Mesenteric fat pad (tissue), 1 donor: ENCODE results near the gene MMEL1. TPM values are rescaled to one million over a fixed set of nuclear protein-coding genes. Genes with fewer than 3 reads are reported as not detected.
"Not testable (repeated sequence)": the region's sequence is repeated elsewhere in the genome, so short reads cannot be mapped to it uniquely, and the experiment has no call there.

Experiments used
- DNase-seq: peaks from one replicate; pipeline ENCODE4 v3.0.0-alpha.2; 2020; ENCODE audit warnings: low spot score
- long read RNA-seq: library from polyadenylated mRNA; unstranded; transcript quantifications from one replicate; pipeline ENCODE4 v2.0.0, GENCODE V29; 2020
- total RNA-seq: library from RNA; stranded (reverse); fragmentation: NEBNext Ultra II Directional; extraction: Animal tissue kit (Norgen Biotek cat#: 25700); gene quantifications from one replicate; pipeline ENCODE4 v1.2.1, GENCODE V29; 2021
- donor health status: DM: yes; HTN: yes; CAD: no.

MMEL1 gene
- 3.2 TPM for total RNA-seq
- long read RNA-seq, partial matches to known transcripts = 0 of 1 reads
- long read RNA-seq, other reads (novel, unspliced or antisense) = 1 of 1 reads

DNA sequence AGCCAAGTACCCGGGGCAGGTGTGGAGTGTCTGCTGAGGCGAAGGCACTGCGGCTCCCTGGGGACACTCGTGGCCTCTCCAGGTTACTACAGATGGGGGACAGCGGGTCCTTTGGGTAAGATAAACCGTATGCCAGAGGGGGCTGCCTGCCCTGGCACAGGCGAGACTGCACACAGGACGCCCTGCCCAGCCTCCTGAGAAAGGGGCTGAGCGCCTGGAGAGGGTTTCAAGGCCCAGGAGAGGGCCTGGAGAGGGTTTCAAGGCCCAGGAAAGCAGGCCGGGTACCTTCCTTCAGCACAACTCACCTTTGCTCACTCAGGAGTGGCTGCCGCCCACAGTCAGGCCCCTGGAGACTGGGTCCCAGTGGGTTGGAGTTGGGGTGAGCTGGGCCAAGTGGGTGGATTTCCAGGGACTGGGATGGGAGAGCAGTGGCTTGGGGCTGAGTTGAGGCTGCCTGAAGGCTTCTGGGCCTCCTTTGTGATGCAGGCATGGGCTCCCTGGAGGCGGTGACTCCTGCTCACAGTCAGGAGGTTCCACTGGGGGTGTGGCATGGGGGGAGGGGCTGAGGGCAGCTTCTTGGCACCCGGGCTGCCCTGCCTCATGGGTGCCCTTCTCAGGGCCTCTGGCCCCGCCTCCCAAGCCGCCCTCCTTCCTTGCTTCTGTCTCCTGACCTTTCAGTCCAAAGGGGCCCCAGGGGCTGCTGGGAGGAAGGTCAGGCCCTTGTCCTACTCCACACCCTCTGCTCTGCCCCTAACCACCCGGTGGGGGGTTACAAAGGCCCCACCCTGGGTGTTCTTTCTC is at the start of gene MMEL1:
MMEL1 (minus strand) TSS at position 456 of the 801 bp plus-strand sequence. CDS start 3,532 bp downstream, outside the sequence.
- DNase-seq = no peak

DNA sequence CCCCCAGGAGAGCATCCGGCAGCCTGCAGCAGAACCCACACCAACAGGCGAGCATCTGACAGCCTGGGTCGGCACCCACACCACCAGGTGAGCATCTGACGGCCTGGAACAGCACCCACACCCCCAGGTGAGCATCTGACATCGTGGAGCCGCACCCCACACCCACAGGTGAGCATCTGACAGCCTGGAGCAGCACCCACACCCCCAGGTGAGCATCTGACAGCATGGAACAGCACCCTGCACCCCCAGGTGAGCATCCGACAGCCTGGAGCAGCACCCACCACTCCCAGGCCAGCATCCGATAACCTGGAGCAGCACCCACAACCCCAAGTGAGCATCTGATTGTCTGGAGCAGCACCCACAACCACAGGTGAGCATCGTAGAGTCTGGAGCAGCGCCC is 43.9 kb upstream of the MMEL1 start:
- DNase-seq = not testable (repeated sequence)

DNA sequence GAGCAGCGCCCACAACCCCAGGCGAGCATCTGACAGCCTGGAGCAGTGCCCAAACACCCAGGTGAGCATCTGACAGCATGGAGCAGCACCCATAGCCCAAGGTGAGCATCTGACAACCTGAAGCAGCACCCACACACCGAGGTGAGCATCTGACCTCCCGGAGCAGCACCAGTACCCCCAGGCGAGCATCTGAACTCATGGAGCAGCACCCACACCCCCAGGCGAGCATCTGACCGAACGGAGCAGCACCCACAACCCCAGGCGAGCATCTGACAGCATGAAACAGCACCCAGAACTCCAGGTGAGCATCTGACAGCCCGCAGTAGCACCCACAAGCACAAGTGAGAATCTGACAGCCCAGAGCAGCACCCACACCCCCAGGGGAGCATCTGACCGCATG is 38.8 kb upstream of the MMEL1 start:
- peak; percentile 91 for DNase-seq

GRCh38 chr1:2659806-2660205 is 27.0 kb upstream of the MMEL1 start:
- peak; percentile 97 for DNase-seq

DNA sequence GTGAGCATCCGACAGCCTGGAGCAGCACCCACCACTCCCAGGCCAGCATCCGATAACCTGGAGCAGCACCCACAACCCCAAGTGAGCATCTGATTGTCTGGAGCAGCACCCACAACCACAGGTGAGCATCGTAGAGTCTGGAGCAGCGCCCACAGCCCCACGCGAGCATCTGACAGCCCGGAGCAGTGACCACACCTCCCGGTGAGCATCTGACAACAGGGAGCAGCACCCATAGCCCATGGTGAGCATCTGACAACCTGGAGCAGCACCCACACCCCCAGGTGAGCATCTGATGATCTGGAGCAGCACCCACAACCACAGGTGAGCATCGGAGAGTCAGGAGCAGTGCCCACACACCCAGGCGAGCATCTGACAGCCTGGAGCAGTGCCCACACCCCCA is 25.1 kb upstream of the MMEL1 start:
- not testable (repeated sequence) for DNase-seq

GRCh38 chr1:2657124-2657523 is 24.3 kb upstream of the MMEL1 start:
- DNase-seq = peak; percentile 94

DNA sequence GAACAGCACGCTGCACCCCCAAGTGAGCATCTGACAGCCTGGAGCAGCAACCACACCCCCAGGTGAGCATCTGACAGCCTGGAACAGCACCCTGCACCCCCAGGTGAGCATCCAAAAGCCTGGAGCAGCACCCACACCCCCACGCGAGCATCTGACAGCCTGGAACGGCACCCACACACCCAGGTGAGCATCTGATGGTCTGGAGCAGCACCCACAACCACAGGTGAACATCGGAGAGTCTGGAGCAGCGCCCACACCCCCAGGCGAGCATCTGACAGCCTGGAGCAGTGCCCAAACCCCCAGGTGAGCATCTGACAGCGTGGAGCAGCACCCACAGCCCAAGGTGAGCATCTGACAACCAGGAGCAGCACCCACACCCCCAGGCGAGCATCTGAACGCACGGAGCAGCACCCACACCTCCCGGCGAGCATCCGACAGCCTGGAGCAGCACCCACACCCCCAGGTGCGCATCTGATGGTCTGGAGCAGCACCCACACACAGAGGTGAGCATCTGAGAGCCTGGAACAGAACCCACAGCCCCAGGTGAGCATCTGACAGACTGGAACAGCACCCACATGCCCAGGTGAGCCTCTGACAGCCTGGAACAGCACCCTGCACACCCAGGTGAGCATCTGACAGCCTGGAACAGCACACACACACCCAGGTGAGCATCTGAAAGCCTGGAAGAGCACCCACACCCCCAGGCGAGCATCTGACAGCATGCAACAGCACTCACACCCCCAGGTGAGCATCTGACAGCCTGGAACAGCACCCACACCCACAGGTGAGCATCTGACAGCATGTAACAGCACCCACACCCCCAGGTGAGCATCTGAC is 23.0 kb upstream of the MMEL1 start:
- peak; percentile 92 for DNase-seq

- DNase-seq = peak; percentile 93
Observed at GRCh38 chr1:2654443-2654948, 21.7 kb upstream of the MMEL1 start.

GRCh38 chr1:2653741-2654442 is 21.1 kb upstream of the MMEL1 start:
- DNase-seq = peak; percentile 98

- DNase-seq = peak; percentile 94
Observed at GRCh38 chr1:2652926-2653571, 20.2 kb upstream of the MMEL1 start.

GRCh38 chr1:2652152-2652925 is 19.5 kb upstream of the MMEL1 start:
- DNase-seq = not testable (repeated sequence)

GRCh38 chr1:2650967-2651645 is 18.3 kb upstream of the MMEL1 start:
- DNase-seq = no peak

- DNase-seq = no peak
Observed at GRCh38 chr1:2646837-2647236, 14.0 kb upstream of the MMEL1 start.

GRCh38 chr1:2645776-2646175 is 13.0 kb upstream of the MMEL1 start:
- DNase-seq = no peak

DNA sequence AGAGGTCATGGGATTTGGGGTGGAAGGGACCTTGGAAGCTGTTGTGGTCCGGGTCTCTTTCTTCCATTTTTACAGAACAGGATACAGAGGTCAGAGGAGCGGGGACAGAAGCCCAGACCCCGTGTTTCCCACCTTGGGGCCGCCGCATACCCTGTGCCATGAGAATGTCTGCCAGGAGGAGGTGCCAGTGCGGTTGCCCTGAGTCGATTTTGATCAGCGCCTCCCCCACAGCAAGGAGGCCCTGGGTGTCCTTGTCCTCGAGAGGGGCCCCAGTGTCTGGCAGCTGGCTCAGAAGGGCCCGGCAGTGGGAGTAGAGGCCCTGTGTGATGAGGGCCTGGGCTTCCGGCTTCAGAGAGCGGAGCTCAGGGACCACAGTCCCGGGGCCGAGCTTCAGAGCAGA is 12.3 kb upstream of the MMEL1 start:
- no peak for DNase-seq

DNA sequence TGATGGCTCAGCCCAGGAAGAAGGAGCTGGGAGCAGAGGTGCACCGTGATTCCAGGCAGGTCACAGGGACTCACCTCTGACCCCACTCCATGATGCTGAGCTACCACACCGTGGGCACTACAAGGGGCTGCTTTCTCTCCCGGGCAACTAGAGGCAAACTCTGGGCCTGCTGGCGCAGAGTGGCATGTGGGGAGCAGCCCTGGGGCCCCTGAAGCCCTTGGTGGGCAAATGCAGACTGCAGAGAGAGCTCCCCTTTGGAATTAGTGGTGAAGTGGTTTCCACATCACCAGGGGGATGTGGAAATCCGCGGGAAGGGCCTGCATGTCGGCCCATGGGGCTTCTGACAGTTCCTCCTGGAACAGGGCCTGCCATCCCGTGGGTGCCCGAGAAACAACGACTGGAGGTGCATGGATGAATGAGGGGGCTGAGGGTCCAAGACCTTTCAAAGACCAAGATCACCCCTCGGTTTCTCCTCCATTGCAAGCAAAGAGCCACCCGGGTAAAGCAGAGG is 11.8 kb upstream of the MMEL1 start:
- no peak for DNase-seq

GRCh38 chr1:2644171-2644570 is 11.4 kb upstream of the MMEL1 start:
- no peak for DNase-seq

DNA sequence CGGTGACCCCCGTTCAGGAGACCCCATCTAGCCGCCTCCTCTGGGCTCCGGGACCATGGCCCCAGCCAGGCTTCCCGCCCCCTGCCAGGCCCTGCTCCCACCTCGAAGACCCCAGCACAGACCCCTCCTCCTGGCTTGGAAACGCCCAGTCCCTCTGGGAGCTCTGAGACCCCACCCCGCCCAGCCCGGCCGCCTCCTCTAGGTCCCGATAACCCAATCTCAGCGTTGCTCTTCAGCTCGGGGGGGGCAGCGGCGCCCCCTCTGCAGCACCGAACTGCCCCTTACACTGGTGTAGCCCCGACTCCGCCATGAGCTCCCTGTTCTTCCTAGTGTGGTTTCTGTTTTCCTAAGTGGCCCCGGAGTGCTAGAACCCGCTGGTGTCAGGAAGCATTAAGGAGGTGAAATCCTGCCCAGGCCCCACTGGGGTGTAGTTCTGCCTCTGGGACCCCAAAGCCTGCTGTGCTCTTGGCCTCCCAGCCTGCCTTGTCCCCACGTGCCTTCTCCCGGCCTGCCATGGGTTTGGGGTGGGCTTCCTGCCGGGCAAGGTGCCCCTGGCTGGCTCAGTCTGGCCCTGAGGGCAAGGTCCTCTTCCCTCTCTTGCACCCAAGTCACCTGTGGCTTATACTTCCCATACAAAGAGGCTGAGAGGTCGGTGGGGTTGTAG is 10.7 kb upstream of the MMEL1 start:
- DNase-seq = no peak
